ENCODE measurements around the gene KHNYN. TPM values are rescaled to one million over a fixed set of nuclear protein-coding genes. Genes with fewer than 3 reads are reported as not detected.
A peak's percentile ranks its signal among the peaks of the same experiment; 100 is the strongest.

The KHNYN gene
- total RNA-seq, 4 donors from 2014 or later: 80.9 to 129 (median 113) TPM

DNA sequence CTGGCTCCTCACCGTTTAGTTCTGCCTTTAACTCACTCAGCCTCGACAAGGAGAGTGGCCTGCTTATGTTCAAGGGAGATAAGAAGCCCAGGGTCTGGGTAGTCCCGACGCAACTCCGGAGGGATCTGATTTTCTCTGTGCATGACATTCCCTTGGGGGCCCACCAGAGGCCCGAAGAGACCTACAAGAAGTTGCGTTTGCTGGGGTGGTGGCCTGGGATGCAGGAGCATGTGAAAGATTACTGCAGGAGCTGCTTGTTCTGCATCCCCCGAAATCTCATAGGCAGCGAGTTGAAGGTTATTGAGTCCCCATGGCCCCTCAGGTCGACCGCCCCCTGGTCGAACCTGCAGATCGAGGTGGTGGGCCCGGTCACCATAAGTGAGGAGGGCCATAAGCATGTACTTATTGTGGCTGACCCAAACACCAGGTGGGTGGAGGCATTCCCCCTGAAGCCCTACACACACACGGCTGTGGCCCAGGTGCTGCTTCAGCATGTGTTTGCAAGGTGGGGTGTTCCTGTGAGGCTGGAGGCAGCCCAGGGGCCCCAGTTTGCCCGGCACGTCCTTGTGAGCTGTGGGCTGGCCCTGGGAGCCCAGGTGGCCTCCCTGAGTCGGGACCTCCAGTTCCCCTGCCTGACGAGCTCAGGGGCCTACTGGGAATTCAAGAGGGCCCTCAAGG, 13.4 kb upstream of the KHNYN start:
- H3K36me3 ChIP-seq: peaks cover 0 to 22% (median 0%) of the 10 kb centered on the region in 3 donors
- no peaks in the 10 kb centered on the region for H3K27me3 ChIP-seq
- peaks cover 0 to 11% (median 0%) of the 10 kb centered on the region in 4 donors for H3K4me1 ChIP-seq
- H3K4me3 ChIP-seq: no peak overlapping the region
- no peaks in the 10 kb centered on the region for H3K9me3 ChIP-seq
- no peak overlapping the region for H3K27ac ChIP-seq
- TF ChIP-seq, protein P1, sequence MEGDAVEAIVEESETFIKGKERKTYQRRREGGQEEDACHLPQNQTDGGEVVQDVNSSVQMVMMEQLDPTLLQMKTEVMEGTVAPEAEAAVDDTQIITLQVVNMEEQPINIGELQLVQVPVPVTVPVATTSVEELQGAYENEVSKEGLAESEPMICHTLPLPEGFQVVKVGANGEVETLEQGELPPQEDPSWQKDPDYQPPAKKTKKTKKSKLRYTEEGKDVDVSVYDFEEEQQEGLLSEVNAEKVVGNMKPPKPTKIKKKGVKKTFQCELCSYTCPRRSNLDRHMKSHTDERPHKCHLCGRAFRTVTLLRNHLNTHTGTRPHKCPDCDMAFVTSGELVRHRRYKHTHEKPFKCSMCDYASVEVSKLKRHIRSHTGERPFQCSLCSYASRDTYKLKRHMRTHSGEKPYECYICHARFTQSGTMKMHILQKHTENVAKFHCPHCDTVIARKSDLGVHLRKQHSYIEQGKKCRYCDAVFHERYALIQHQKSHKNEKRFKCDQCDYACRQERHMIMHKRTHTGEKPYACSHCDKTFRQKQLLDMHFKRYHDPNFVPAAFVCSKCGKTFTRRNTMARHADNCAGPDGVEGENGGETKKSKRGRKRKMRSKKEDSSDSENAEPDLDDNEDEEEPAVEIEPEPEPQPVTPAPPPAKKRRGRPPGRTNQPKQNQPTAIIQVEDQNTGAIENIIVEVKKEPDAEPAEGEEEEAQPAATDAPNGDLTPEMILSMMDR (IDR thresholded peaks at IDR 0.05): no peak
- no peak for TF ChIP-seq POLR2A (IDR thresholded peaks at IDR 0.05)
- peak in 1 of 3 donors; percentile 36 for DNase-seq

DNA sequence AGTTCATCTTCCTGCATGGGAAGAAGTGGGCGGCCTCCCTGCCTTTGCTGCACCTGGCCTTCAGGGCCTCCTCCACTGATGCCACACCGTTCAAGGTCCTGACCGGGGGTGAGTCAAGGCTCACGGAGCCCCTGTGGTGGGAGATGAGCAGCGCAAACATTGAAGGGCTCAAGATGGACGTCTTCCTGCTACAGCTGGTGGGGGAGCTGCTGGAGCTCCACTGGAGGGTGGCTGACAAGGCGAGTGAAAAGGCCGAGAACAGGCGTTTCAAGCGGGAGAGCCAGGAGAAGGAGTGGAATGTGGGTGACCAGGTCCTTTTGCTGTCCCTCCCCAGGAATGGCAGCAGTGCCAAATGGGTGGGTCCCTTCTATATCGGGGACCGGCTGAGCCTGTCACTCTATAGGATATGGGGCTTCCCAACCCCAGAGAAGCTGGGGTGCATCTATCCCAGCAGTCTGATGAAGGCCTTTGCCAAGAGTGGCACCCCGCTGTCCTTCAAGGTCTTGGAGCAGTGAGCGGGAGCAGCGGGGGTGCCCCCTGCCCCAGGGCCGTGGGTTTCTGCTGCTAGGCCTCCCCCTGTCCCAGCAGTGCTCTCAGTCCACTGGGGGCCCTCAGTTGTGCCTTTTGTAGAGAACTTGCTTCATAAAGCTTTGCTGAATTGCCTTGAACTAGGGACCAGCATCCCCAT, 12.7 kb upstream of the KHNYN start:
- DNase-seq: peak in 1 of 3 donors; percentile 41
- no peaks in the 10 kb centered on the region for H3K27me3 ChIP-seq
- no peak overlapping the region for H3K4me3 ChIP-seq
- H3K9me3 ChIP-seq: no peaks in the 10 kb centered on the region
- H3K36me3 ChIP-seq: peaks cover 0 to 22% (median 0%) of the 10 kb centered on the region in 3 donors
- no peak overlapping the region for H3K27ac ChIP-seq
- TF ChIP-seq, protein P1 (IDR thresholded peaks at IDR 0.05): no peak
- TF ChIP-seq POLR2A (IDR thresholded peaks at IDR 0.05): no peak
- H3K4me1 ChIP-seq: peaks cover 0 to 12% (median 0%) of the 10 kb centered on the region in 4 donors

DNA sequence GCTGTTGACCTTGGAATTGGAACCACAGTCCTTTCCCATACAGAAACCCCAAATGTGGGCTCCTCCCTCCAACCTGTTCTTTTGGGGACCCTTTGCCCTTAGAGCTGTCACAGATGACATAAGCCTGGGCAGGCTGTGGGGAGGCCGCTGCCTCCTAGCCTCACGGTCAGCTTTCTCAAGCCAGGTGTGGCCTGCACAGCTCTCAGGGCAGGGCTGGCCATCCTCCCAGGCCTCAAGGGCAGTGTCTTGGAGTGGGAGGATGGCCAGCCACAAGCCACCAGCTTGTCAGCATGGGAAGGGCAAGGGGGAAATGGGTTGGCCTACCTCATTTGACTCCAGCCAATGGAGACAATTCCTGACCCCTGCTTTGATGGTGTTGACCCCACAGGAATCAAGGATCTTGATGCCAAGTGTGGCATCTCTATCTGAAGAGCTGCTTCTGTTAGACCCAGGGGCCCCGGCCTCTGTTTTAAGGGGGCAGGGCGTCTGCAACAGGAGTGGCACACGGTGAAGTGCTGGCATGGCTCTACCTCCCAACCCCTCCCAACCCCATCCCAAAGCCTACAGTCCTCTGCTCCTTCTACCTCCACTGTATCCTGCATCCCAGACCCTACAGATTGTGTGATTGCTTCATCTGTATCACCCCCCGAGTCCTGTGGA, 11.8 kb upstream of the KHNYN start:
- H3K27me3 ChIP-seq: no peaks in the 10 kb centered on the region
- H3K9me3 ChIP-seq: no peaks in the 10 kb centered on the region
- H3K27ac ChIP-seq: peak overlapping the region in 2 of 4 donors; percentile 44 to 73
- DNase-seq: peak in 1 of 3 donors; percentile 43
- peaks cover 0 to 20% (median 0%) of the 10 kb centered on the region in 3 donors for H3K36me3 ChIP-seq
- TF ChIP-seq, protein P1 (IDR thresholded peaks at IDR 0.05): no peak
- no peak for TF ChIP-seq POLR2A (IDR thresholded peaks at IDR 0.05)
- peaks cover 0 to 21% (median 1%) of the 10 kb centered on the region in 4 donors for H3K4me1 ChIP-seq
- peak overlapping the region in 1 of 4 donors; percentile 1 for H3K4me3 ChIP-seq

DNA sequence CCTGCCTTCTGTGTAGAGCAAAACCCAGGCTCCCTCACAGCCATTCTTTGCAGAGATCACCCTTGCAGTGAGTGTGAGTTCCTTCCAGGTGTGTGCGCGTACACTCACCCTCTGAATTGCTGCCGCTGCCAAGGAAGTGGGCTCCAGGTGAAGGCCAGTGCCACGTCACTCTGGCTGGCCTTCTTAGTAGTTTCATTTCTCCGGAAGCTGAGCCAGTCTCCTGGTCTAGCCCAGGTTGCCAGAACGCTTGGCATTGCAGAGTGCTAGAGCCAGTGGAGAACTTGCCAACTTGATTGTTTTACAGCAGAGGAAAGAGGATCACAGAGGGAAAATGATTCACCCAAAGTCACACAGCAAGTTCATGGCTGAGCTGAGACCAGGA, 11.3 kb upstream of the KHNYN start:
- peak in 2 of 3 donors; percentile 72 to 87 for DNase-seq
- H3K36me3 ChIP-seq: peaks cover 0 to 16% (median 0%) of the 10 kb centered on the region in 3 donors
- no peaks in the 10 kb centered on the region for H3K9me3 ChIP-seq
- H3K4me1 ChIP-seq: peaks cover 0 to 21% (median 1%) of the 10 kb centered on the region in 4 donors
- TF ChIP-seq POLR2A (IDR thresholded peaks at IDR 0.05): peak in 1 of 2 donors; percentile 57
- TF ChIP-seq, protein P1 (IDR thresholded peaks at IDR 0.05): no peak
- H3K27me3 ChIP-seq: no peaks in the 10 kb centered on the region
- peak overlapping the region in 1 of 4 donors; percentile 1 for H3K4me3 ChIP-seq
- peak overlapping the region in 3 of 4 donors; percentile 23 to 73 (median 44) for H3K27ac ChIP-seq

DNA sequence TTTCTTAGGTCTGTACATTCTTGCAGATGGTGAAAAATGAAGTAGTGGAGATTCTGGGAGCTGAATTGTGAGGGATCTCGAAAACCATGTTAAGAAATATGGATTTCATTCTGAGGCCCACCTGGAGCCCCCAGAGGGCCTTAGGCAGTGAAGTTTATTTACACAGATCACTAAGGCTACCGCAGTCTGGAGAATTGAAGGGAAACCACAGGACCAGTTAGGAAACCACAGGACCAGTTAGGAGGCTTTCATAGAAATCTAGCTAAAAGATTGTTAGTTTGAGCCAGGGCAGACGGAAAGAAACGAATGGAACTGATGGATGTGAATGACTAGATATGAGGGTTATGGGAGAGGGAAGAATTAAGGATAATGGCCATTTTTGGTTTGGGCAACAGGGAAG, 7.5 kb upstream of the KHNYN start:
- peaks cover 0 to 34% (median 1%) of the 10 kb centered on the region in 4 donors for H3K4me1 ChIP-seq
- H3K27ac ChIP-seq: peak overlapping the region in 2 of 4 donors; percentile 78 to 99
- H3K4me3 ChIP-seq: no peak overlapping the region
- no peak for TF ChIP-seq POLR2A (IDR thresholded peaks at IDR 0.05)
- TF ChIP-seq, protein P1 (IDR thresholded peaks at IDR 0.05): no peak
- no peak for DNase-seq
- H3K9me3 ChIP-seq: no peaks in the 10 kb centered on the region
- no peaks in the 10 kb centered on the region for H3K27me3 ChIP-seq
- H3K36me3 ChIP-seq: no peaks in the 10 kb centered on the region
